HepG2 (cell line): ENCODE measurements around the gene USP27X. TPM values are rescaled to one million over a fixed set of nuclear protein-coding genes. Genes with fewer than 3 reads are reported as not detected.

Source experiments
- ATAC-seq: fragments of 200-7000 bp; cut with Tn5 transposase; 3 replicates; pipeline ENCODE4 v1.9.1; 2020; ENCODE audit warnings: mild to moderate bottlenecking, moderate library complexity
- BruUV-seq: library from RNA; stranded (reverse); fragments of 400-500 nt; replicated peaks from 2 replicates; lab custom pipeline; 2021; lab: Mats Ljungman, UMichigan
- CTCF ChIA-PET: fragments of 300-600 bp; formaldehyde crosslinking; extraction: SDS; loops from one replicate; lab custom pipeline; 2021; ENCODE audit warnings: low total read pairs, inconsistent platforms, low intra/inter-chr PET ratio; lab: Yijun Ruan, JAX
- POLR2A ChIA-PET: fragments of 350-600 bp; sonication (Branson Sonifier 250); formaldehyde crosslinking; loops from one replicate; lab custom pipeline; 2020; ENCODE audit warnings: antibody characterized with exemption, inconsistent platforms; lab: Yijun Ruan, JAX
- DNase-seq: peaks from one replicate; pipeline ENCODE4 v3.0.0-alpha.2; 2015; ENCODE audit warnings: low spot score
- FAIRE-seq: peaks from 3 replicates; lab custom pipeline; 2011; peaks lifted over from hg19 to GRCh38; lab: Jason Lieb, UNC
- H2AFZ ChIP-seq: one replicate; pipeline ENCODE4 v1.6.1; 2011; ENCODE audit warnings: low read length, inconsistent platforms
- H3K27ac ChIP-seq: fragments of 300-600 bp; 3 replicates; pipeline ENCODE4 v1.8.0; 2011; ENCODE audit warnings: mixed run types, mild to moderate bottlenecking, mixed read lengths, low read length, inconsistent platforms; ENCODE audit not compliant: insufficient read depth; ENCODE audit errors: extremely low read length
- H3K27me3 ChIP-seq, 2 experiments: fragments of 200-600 bp in 1 of 2; 2 replicates in 1 of 2; 3 replicates in 1 of 2; pipeline versions ENCODE4 v1.6.0 to v1.8.0; 2011; ENCODE audit warnings: low read length in 2 of 2, mild to moderate bottlenecking in 2 of 2, moderate library complexity in 2 of 2, inconsistent platforms in 1 of 2; ENCODE audit not compliant: insufficient read depth in 2 of 2, control insufficient read depth in 1 of 2
- H3K36me3 ChIP-seq, 2 experiments: fragments of 200-600 bp in 1 of 2; replicated peaks in 1 of 2; 2 replicates in 1 of 2; 3 replicates in 1 of 2; pipeline versions ENCODE4 v1.5.1 to v1.8.0; 2011; ENCODE audit warnings: low read length in 2 of 2, inconsistent platforms in 1 of 2; ENCODE audit not compliant: insufficient read depth in 2 of 2, control insufficient read depth in 1 of 2
- H3K4me1 ChIP-seq: 2 replicates; pipeline ENCODE4 v1.5.1; 2012; ENCODE audit warnings: low read length, inconsistent platforms; ENCODE audit not compliant: insufficient read depth
- H3K4me2 ChIP-seq: 2 replicates; pipeline ENCODE4 v1.6.0; 2011; ENCODE audit warnings: low read depth, low read length, inconsistent platforms
- H3K4me3 ChIP-seq, 3 experiments: fragments of 200-600 bp in 1 of 3; sonication (generic), shearing (Covaris generic) in 1 of 3; replicated peaks in 1 of 3; 2 replicates each; pipeline ENCODE4 v1.5.1; 2011 to 2016; ENCODE audit warnings: low read length in 3 of 3, inconsistent platforms in 2 of 3, low read depth in 2 of 3, mild to moderate bottlenecking in 2 of 3, control low read depth in 1 of 3, mixed read lengths in 1 of 3; ENCODE audit not compliant: insufficient read depth in 1 of 3
- H3K79me2 ChIP-seq: one replicate; pipeline ENCODE4 v1.6.1; 2011; ENCODE audit warnings: low read length, inconsistent platforms; ENCODE audit not compliant: insufficient read depth
- H3K9ac ChIP-seq: 2 replicates; pipeline ENCODE4 v1.6.0; 2011; ENCODE audit warnings: mild to moderate bottlenecking, low read depth, low read length, inconsistent platforms; ENCODE audit not compliant: insufficient read depth
- H3K9me3 ChIP-seq: 2 replicates; pipeline ENCODE4 v1.5.1; 2012; ENCODE audit warnings: mild to moderate bottlenecking, low read length
- H4K20me1 ChIP-seq: 2 replicates; pipeline ENCODE4 v1.6.0; 2011; ENCODE audit warnings: inconsistent platforms, mild to moderate bottlenecking, low read length, moderate library complexity; ENCODE audit not compliant: insufficient read depth
- AKAP8 ChIP-seq: sonication (generic); formaldehyde crosslinking; IDR thresholded peaks from 2 replicates; pipeline ENCODE4 v1.5.1; 2020; ENCODE audit warnings: mild to moderate bottlenecking, missing genetic modification reagents
- CTCF ChIP-seq: sonication (generic); formaldehyde crosslinking; IDR thresholded peaks from 2 replicates; pipeline ENCODE4 v1.5.0; 2020; ENCODE audit warnings: mild to moderate bottlenecking, missing genetic modification reagents, moderate library complexity
- DNMT1 ChIP-seq: sonication (generic); formaldehyde crosslinking; IDR thresholded peaks from 2 replicates; pipeline ENCODE4 v1.5.1; 2020; ENCODE audit warnings: mild to moderate bottlenecking, missing genetic modification reagents
- DZIP1 ChIP-seq: sonication (generic); formaldehyde crosslinking; IDR thresholded peaks from 2 replicates; pipeline ENCODE4 v1.5.0; 2020; ENCODE audit warnings: mild to moderate bottlenecking, missing genetic modification reagents
- SMC3 ChIP-seq: IDR thresholded peaks from 2 replicates; pipeline ENCODE4 v1.6.1; 2011; ENCODE audit warnings: low read length, improper control_type of control experiment
- STAG1 ChIP-seq: sonication (generic); formaldehyde crosslinking; IDR thresholded peaks from 2 replicates; pipeline ENCODE4 v1.4.0; 2020; ENCODE audit warnings: missing genetic modification reagents
- ZNF329 ChIP-seq: sonication (generic); formaldehyde crosslinking; IDR thresholded peaks from 2 replicates; pipeline ENCODE4 v1.9.0; 2021; ENCODE audit warnings: low read depth, mild to moderate bottlenecking, missing genetic modification reagents
- ZNF563 ChIP-seq: sonication (generic); formaldehyde crosslinking; IDR thresholded peaks from 2 replicates; pipeline ENCODE4 v1.8.0; 2022; ENCODE audit warnings: mild to moderate bottlenecking, moderate library complexity, missing genetic modification reagents
- ZNF678 ChIP-seq: sonication (generic); formaldehyde crosslinking; IDR thresholded peaks from 2 replicates; pipeline ENCODE4 v1.4.0; 2020; ENCODE audit warnings: mild to moderate bottlenecking, missing genetic modification reagents
- ZNF773 ChIP-seq: sonication (generic); formaldehyde crosslinking; IDR thresholded peaks from 2 replicates; pipeline ENCODE4 v1.4.0; 2020; ENCODE audit warnings: missing genetic modification reagents, borderline replicate concordance
- ZNF792 ChIP-seq: IDR thresholded peaks from 2 replicates; pipeline ENCODE4 v1.6.1; 2016
- WGBS: methylation state at CpG from one replicate; pipeline ENCODE4 v1.1.6; 2017; ENCODE audit warnings: low lambda C conversion rate; 5-methylcytosine and 5-hydroxymethylcytosine counted together
- in situ Hi-C: cut with HindIII; loops from 2 replicates; pipeline ENCODE4 v1.10.0; 2017; ENCODE audit warnings: low pct_unique_long_range_greater_than_20kb; ENCODE audit not compliant: extremely low pct_ligation_motif_present
- intact Hi-C: fragments of 100-400 bp; cut with micrococcal nuclease; formaldehyde crosslinking; loops from one replicate; pipeline ENCODE4 v1.10.0; 2022; ENCODE audit not compliant: unreplicated experiment
- polyA plus RNA-seq, 8 experiments: library from polyadenylated mRNA; depleted of rRNA in 3 of 8; stranded (reverse) in 7 of 8; unstranded in 1 of 8; fragments of >200 nt; fragmentation: Illumina TruSeq in 4 of 8; extraction: Trizol in 4 of 8; gene quantifications; 2 replicates each; pipeline versions ENCODE4 v1.2.1 to v1.2.3, GENCODE V29; 2011 to 2016; ENCODE audit warnings: low read depth in 4 of 8, missing spikeins in 1 of 8, mixed read lengths in 1 of 8; ENCODE audit not compliant: insufficient read depth in 1 of 8
- total RNA-seq, 5 experiments: library from RNA; depleted of rRNA; stranded (reverse); fragments of >200 nt; fragmentation: Illumina TruSeq; extraction: Trizol; gene quantifications; 2 replicates each; pipeline ENCODE4 v1.2.3, GENCODE V29; 2016; ENCODE audit warnings: low read depth in 1 of 5
- TF ChIP-seq, protein P1 (sequence below): fragments of 450-650 bp; IDR thresholded peaks from 2 replicates; pipeline ENCODE4 v1.6.1; 2017; ENCODE audit warnings: mild to moderate bottlenecking

USP27X gene
- total and polyA plus RNA-seq, 2 of the 13 experiments (the other 11 are each of a cell fraction or from before 2014, with no cell fraction given), result 7.2 to 9.7 TPM

GRCh38 chrX:49915361-49916222, 36.3 kb downstream of the USP27X start:
- H3K9me3 ChIP-seq, result no peaks in the 10 kb centered on the region
- in situ Hi-C loops, result loop anchor here (5.0 to 25.0 kb wide), 3 partner anchors 153 to 672 kb away; no protein-coding TSS in a partner anchor
- H3K27me3 ChIP-seq, result no peaks in the 10 kb centered on the region
- TF ChIP-seq ZNF792 (CRISPR knock-in tag), result no peak
- peak; percentile 76 for TF ChIP-seq STAG1
- peak; percentile 75 for TF ChIP-seq CTCF (CRISPR knock-in tag)
- TF ChIP-seq, protein P1, sequence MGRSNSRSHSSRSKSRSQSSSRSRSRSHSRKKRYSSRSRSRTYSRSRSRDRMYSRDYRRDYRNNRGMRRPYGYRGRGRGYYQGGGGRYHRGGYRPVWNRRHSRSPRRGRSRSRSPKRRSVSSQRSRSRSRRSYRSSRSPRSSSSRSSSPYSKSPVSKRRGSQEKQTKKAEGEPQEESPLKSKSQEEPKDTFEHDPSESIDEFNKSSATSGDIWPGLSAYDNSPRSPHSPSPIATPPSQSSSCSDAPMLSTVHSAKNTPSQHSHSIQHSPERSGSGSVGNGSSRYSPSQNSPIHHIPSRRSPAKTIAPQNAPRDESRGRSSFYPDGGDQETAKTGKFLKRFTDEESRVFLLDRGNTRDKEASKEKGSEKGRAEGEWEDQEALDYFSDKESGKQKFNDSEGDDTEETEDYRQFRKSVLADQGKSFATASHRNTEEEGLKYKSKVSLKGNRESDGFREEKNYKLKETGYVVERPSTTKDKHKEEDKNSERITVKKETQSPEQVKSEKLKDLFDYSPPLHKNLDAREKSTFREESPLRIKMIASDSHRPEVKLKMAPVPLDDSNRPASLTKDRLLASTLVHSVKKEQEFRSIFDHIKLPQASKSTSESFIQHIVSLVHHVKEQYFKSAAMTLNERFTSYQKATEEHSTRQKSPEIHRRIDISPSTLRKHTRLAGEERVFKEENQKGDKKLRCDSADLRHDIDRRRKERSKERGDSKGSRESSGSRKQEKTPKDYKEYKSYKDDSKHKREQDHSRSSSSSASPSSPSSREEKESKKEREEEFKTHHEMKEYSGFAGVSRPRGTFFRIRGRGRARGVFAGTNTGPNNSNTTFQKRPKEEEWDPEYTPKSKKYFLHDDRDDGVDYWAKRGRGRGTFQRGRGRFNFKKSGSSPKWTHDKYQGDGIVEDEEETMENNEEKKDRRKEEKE, result no peak
- TF ChIP-seq ZNF563 (CRISPR knock-in tag), result no peak
- no peak for TF ChIP-seq ZNF678 (CRISPR knock-in tag)
- TF ChIP-seq ZNF329 (CRISPR knock-in tag), result no peak
- TF ChIP-seq DNMT1 (CRISPR knock-in tag), result no peak
- TF ChIP-seq SMC3, result peak; percentile 44
- no peak for TF ChIP-seq ZNF773 (CRISPR knock-in tag)
- no peak for TF ChIP-seq DZIP1 (CRISPR knock-in tag)
- TF ChIP-seq AKAP8 (CRISPR knock-in tag), result no peak
- TF ChIP-seq, all 625 proteins: peak for 3
- Histone ChIP-seq H3K27ac (no peak overlapping the region), H3K4me3 (no peak overlapping the region), H2AFZ (no peak overlapping the region), H4K20me1 (no peaks in the 10 kb centered on the region), H3K79me2 (no peaks in the 10 kb centered on the region), H3K4me1 (peaks cover 34% of the 10 kb centered on the region), H3K36me3 (no peaks in the 10 kb centered on the region), H3K9ac (no peak overlapping the region), H3K4me2 (peak overlapping the region; percentile 42; the same call in 1 of the 2 replicates)
- CTCF ChIA-PET, result interaction anchor here (1.2 to 1.9 kb wide), 2 partner anchors 166 to 289 kb away, joined by 5 to 6 read pairs; partner anchors contain the start of gene CCNB3
- ATAC-seq (peak; percentile 76), FAIRE-seq (peak; percentile 84), DNase-seq (peak; percentile 33)
- BruUV-seq, result no TSS peak
- WGBS, result 3% methylated on average over 8 of the region's 8 CpGs
- intact Hi-C loops, result loop anchor here (1.0 to 5.0 kb wide), 2 partner anchors 166 to 287 kb away; partner anchors contain the start of genes AKAP4 and CCNB3
- POLR2A ChIA-PET, result no interaction called here
